ENCODE measurements around the gene ADAP1.

DNA sequence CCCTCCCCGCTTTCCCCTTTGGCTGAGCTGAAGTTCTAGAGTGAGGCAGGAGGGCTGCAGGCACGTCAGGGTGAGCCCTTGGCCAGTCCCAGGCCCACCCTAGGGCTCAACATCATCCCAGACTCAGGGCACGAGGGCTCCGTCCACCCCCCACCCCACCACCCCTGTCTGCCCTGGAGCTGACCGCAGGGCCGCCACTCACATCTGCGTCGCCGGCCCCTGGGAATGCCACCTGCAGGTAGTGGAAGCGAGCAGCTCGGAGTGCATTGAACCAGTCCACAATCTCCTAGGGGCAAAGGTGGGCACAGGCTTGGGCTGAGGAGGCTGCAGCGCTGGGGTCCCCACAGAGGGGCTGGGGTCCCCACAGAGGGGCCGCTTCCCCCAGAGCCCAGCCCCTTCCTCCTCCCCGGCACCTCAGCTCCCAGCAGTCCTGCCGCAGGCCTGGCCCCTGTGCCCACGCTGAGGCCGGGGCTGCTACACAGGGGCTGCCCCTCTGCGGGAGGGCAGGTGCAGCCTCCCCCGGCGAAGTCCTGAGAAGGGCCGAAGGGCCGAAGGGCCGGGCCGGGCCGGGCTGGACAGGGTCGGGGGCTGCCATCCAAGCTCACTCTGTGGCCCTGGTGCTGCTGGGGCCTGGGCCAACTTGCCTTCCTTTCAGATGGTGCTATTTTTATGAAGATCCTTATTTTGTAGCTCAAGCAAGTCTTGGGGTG is 54.0 kb downstream of the ADAP1 start:
- TF ChIP-seq CTCF (conservative IDR thresholded peaks at IDR 0.05 in 1 of 2, IDR thresholded peaks at IDR 0.05 in 1 of 2; ENCODE audit: extremely low read depth in 1 of 2, insufficient read depth in 1 of 2, low read depth in 1 of 2, low read length in 2 of 2) (no peak), EZH2 (IDR thresholded peaks at IDR 0.05; ENCODE audit: borderline replicate concordance, low read length) (no peak)
